ENCODE data around the gene TSEN2.
"Not testable (repeated sequence)": the region's sequence is repeated elsewhere in the genome, so short reads cannot be mapped to it uniquely, and the experiment has no call there.

The TSEN2 gene

DNA sequence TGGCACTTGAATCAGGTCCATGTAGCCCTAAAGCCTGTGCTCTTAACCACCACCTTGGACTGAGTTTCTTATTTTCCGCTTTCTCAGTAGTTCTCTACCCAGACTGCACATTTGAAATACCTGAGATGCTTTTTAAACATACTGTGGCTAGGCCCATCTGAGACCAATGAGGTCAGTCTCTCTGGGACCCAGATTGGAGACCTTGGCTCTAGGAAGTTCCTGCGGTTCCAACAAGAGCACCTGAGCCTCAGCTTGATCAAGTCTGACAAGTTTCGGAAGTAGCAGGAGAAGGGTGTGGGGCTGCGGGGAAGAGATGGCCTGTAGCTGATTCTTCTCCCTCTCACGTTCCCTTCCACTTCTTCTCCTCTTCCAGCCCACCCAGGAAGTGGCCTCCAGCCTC is 11.5 kb upstream of the TSEN2 start:
- DNase-seq: no peak

- DNase-seq: no peak
These were observed 10.8 kb upstream of the TSEN2 start for GRCh38 chr3:12473511-12473910.

- no peak for DNase-seq
These were observed 7.9 kb upstream of the TSEN2 start for GRCh38 chr3:12476238-12476897.

- DNase-seq: no peak
These were observed 7.0 kb upstream of the TSEN2 start for GRCh38 chr3:12477256-12477655.

DNA sequence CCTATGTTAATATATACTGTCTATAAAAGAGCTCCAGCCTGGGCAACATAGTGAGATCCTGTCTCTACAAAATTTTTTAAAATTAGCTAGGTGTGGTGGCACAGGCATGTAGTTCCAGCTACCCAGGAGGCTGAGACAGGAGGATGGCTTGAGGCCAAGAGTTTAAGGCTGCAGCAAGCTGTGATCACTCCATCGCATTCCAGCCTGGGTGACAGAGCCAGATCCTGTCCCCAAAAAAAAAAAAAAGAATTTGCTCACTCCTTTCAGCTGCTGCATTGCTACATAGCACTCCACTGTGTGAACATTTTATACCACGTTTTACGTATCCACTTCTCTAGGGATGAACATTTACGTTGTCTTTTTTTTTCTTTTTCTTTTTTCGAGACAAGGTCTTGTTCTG is 6.0 kb upstream of the TSEN2 start:
- DNase-seq: no peak

DNA sequence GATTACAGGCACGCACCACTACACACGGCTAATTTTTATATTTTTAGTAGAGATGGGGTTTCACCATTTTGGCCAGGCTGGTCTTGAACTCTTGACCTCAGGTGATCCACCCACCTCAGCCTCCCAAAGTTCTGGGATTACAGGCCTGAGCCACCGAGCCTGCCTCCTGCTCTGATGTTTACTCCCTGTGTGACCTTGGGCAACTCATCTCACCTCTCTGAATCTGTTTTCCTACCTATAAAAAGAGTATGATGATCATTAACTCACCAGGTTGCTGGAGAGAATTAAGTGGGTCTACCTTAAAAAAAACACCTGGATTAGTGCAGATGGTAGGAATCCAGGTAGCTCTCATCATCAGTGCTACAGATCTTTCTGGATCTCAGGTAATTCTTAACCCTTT is 5.1 kb upstream of the TSEN2 start:
- not testable (repeated sequence) for DNase-seq

DNA sequence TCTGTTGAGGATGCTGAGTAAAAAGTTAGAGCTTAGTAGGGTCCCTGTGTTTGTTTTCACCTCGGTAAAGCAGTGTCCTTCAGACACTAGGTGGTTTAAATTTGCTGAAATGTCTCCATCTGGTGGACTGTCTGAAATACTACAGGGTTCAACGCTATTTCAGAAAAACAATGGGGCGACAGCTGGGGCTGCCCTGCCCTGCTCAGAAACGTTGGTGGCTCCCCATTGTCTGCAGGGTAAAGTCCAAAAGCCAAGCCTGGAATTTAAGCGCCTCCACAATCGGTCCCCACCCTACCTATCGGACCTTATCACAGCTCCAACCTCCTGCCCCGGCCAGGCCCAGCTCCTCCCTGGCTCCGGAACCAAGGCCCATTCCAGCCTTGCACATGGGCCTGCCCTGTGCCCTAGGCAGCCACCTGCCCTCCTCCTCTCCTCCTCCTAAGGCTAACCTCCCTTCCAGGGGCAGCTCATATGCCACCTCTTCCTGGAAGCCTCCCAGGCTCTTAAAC is 4.3 kb upstream of the TSEN2 start:
- peak; percentile 12 to 69 (median 27) for DNase-seq

DNA sequence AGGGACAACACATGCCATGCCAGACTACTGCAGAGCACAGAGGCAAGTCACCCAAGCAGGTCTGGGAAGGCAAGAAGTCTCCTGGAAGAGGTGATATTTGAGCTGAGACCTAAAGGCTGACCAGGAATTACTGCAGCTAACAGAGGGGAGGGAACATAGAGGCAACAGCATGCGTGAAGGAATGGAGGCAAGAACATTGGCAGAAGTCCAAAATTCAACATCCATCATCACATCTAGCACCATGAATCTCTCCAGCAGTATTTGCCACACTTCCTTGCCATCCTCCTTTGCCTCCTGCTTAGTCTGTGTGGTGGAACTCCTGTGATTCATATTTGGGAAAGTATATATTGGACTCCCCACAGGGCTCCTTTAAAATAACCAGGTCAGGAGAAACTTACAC is 870 bp upstream of the TSEN2 start:
- DNase-seq: peak in 1 of 3 experiments; percentile 63

DNA sequence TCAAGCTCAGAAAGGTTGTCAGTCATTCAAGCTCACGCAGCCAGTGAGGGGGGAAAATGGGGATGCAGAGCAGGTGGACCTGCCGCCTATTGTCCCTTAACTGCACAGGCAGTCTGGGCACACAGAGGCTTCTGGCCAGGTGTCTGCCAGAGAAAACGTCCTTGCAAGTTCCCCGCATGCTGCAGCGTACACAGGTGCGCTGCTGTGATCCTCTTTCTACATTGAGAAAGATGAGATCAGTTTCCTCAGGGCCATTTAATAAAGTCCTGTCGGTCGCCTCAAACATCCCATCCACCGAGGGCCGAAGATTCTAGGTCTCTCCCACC is 445 bp upstream of the TSEN2 start:
- no peak for DNase-seq

DNA sequence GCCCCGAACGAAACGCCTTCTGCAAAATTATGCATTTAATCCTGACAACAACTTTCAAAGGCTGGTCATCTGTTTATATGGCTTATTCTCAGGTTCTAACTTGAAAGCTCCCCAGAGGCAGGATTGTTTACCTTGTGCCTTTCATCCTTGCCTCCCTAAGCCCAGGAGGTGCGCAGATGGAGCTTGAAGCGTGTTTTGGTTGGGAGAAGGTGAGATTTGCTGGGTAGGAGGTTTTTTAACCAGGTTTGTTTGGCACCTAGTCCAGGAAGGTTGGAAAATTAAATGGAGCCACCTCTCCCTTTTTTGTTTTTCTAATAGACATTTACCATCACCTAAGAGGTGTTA is 675 bp downstream of the TSEN2 start:
- DNase-seq: peak; percentile 4 to 64 (median 31)

DNA sequence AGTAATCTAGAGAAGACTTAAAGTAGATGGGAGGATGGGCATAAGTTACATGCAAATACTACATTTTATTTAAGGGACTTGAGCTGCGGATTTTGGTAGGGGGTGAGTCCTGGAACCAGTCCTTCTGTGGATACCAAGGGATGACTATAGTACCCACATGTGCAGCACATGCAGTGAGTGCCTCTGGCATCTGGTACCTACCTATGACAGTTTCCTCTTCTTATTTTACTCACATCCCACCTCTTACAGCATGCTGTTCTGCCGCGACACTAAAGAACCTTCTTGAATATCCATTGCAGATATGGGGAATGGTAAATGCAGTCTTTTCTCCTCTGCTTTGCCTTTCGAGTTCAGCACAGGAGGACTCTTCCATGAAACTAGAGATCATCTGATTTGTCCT is 1.7 kb downstream of the TSEN2 start:
- DNase-seq: no peak

GRCh38 chr3:12486916-12487315 is 2.6 kb downstream of the TSEN2 start:
- no peak for DNase-seq

DNA sequence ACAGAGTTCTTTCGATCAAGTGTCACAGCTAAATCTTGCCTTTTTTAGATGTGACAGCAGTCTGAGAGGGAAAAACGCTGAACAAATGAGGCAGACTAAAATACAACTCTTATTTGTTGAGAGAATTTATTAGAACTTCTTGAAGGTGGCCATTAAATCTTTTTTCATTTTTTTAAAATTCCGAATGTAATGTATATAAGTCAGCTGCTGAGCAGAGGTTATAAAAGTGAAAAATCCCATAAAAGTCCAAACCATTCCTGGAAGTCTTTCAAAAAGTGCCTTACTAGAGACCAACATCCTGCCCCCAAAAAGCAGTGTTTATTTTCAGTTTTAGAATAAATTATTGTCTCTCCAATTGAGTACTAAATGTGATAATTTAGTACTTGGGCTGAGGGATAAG is 3.1 kb downstream of the TSEN2 start:
- no peak for DNase-seq

DNA sequence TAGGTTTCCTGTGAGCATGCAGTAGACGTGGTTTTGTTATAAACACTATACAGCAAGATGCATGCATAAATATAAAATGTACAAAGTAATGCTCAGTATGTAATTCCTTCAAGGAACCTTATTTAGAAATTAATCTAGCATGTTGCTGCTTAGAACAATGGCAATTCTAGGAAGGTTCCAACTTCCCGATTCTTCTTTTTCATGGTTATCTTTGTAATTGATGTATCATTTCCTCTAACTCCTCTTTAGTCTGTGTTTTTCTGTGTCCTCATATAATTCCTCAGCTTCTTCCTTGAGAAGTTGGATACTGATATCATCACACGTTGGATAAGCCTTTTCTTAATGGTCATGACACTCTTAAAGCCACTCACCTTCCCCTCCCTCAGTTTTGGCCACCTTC is 3.5 kb downstream of the TSEN2 start:
- DNase-seq: no peak

GRCh38 chr3:12489368-12489767 is 5.1 kb downstream of the TSEN2 start:
- no peak for DNase-seq

GRCh38 chr3:12489832-12490231 is 5.6 kb downstream of the TSEN2 start:
- DNase-seq: no peak

DNA sequence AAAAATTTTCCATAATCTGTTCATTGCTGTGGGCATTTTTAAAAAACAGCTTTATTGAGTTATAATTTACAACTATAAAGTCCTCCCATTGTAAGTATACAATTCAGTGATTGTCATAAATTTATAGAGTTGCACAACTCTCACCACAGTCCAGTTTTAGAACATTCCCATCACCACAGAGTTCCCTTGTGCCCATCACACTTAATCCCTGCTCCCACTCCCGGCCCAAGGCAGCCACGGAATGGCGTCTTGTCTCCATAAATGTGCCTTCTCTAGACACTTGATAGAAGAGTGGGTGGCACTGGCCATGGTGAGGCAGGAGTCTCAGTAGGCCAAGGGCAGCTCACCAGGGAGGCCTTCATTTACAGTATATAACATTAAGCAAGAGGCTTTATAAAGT is 6.3 kb downstream of the TSEN2 start:
- DNase-seq: no peak

GRCh38 chr3:12495749-12496452 is 11.6 kb downstream of the TSEN2 start:
- DNase-seq: no peak

GRCh38 chr3:12496453-12496761 is 12.1 kb downstream of the TSEN2 start:
- DNase-seq: no peak

DNA sequence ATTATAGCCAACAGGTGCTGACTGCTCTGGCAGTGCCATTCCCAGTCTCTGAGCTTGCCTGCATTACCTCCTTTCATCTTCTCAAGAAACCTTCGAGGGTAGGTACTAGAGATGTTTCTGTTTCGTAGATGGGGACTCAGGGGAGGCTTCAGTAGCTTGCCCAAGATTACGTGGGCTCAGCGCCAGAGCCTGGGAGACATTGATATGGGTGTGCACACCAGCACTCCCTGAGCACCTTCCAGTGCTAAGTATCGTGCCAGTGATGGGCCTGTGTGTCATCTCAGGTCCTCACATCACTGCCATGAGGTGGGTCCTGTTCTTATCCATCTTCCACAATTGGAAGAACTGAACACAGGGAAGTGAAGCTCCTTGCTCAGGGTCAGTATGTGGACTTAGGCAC is 15.2 kb downstream of the TSEN2 start:
- DNase-seq: no peak

GRCh38 chr3:12501360-12502020 is 17.2 kb downstream of the TSEN2 start:
- no peak for DNase-seq

GRCh38 chr3:12503126-12503957 is 19.1 kb downstream of the TSEN2 start:
- DNase-seq: no peak

DNA sequence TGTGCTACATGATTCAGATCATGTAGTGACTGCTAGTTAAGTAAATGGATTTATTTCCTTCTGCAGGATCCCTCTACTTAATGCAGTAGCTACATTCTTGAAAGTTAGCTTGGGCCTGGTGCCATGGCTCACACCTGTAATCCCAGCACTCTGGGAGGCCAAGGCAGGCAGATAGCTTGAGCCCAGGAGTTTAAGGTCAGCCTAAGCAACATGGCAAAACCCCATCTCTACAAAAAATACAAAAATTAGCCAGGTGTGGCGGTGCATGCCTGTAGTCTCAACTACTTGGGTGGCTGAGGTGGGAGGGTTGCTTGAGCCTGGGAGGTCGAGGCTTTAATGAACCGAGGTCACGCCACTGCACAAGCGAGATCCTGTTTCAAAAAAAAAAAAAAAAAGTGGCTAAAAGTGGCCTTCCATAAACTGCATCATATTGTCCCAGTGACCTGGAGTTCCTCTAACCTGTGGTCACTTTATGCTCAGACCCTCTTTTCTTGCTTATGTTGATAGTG is 22.0 kb downstream of the TSEN2 start:
- no peak for DNase-seq

Data from NCI-H1417 (cell line).